ENCODE measurements around the gene ARMC7.

DNA sequence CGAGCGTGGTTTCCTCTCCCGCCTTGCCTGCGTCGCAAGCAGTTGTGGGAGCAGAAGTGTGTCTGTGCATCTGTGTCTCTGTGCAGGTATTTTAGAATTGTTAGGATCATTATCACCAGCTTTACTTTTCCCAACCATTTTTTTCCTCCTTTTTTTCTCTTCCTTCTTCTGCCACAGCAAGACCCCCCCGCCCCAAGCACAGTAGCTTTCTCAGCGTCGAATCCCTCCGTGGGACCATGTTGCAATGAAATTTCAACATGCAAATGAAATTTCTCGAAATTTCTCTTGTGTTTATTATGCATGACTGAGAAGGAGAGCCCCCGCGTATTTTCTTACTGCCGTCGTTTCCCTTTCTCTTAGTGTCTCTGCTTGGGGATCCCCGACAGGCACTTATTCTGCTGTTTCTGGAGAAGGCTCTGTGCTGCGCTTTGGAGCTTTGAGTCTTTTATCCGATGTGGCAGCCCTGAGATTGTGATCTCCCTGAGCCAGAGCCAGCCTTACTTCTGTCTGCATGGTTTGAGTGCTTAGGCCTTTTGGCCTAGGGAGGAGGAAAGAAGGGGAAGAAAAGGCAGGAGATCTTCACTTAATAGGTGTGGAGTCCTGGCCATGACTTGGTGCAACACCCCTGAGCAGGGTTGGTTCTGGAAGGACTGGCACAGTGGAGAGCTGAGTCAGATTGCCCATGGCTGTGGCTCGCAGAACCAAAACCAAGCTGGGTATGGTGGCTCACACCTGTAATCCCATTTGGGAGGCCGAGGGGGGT is 5.0 kb downstream of the ARMC7 start:
- TF ChIP-seq EZH2 (IDR thresholded peaks at IDR 0.05; ENCODE audit: low read depth) (no peak), CTCF (conservative IDR thresholded peaks at IDR 0.05) (no peak)
